GM04504 (cell line): ENCODE measurements around the gene TTLL6.
"Not testable (repeated sequence)": the region's sequence is repeated elsewhere in the genome, so short reads cannot be mapped to it uniquely, and the experiment has no call there.

ENCODE experiments used
- DNase-seq: peaks from one replicate; pipeline ENCODE4 v3.0.0-alpha.2; 2012; ENCODE audit warnings: low read depth

Gene TTLL6

GRCh38 chr17:48816774-48817590 is at the start of gene TTLL6:
TSS of gene TTLL6 (minus strand) at chr17:48817229. CDS start at chr17:48817072, 157 bp downstream.
- DNase-seq, result no peak

GRCh38 chr17:48860456-48860855 is 43.4 kb upstream of the TTLL6 start:
- DNase-seq, result no peak

- no peak for DNase-seq
These were observed 43.0 kb upstream of the TTLL6 start for GRCh38 chr17:48860034-48860433.

- no peak for DNase-seq
These were observed 39.2 kb upstream of the TTLL6 start for GRCh38 chr17:48856122-48856821.

GRCh38 chr17:48854774-48855476 is 37.9 kb upstream of the TTLL6 start:
- no peak for DNase-seq

GRCh38 chr17:48850792-48851323 is 33.8 kb upstream of the TTLL6 start:
- no peak for DNase-seq

GRCh38 chr17:48843187-48843900 is 26.3 kb upstream of the TTLL6 start:
- DNase-seq, result no peak

- no peak for DNase-seq
These were observed 25.7 kb upstream of the TTLL6 start for GRCh38 chr17:48842746-48843145.

- peak; percentile 55 for DNase-seq
These were observed 24.4 kb upstream of the TTLL6 start for GRCh38 chr17:48841395-48841831.

GRCh38 chr17:48840441-48840840 is 23.4 kb upstream of the TTLL6 start:
- no peak for DNase-seq

- DNase-seq, result not testable (repeated sequence)
These were observed 20.4 kb upstream of the TTLL6 start for GRCh38 chr17:48837458-48837857.

GRCh38 chr17:48835971-48836370 is 18.9 kb upstream of the TTLL6 start:
- no peak for DNase-seq

- DNase-seq, result no peak
These were observed 17.9 kb upstream of the TTLL6 start for GRCh38 chr17:48834973-48835372.

- no peak for DNase-seq
These were observed 14.5 kb upstream of the TTLL6 start for GRCh38 chr17:48831549-48831883.

GRCh38 chr17:48830840-48831548 is 14.0 kb upstream of the TTLL6 start, which contains the start of gene CALCOCO2:
TSS of gene CALCOCO2 (plus strand) at chr17:48831035. CDS start at chr17:48841708, 10,673 bp downstream.
- DNase-seq, result peak; percentile 86

GRCh38 chr17:48825446-48826381 is 8.7 kb upstream of the TTLL6 start:
- DNase-seq, result no peak

GRCh38 chr17:48820936-48821335 is 3.9 kb upstream of the TTLL6 start:
- not testable (repeated sequence) for DNase-seq

- DNase-seq, result no peak
These were observed 2.4 kb upstream of the TTLL6 start for GRCh38 chr17:48819466-48819865.

GRCh38 chr17:48818361-48818841 is 1.4 kb upstream of the TTLL6 start:
- no peak for DNase-seq

GRCh38 chr17:48816438-48816773 is 623 bp downstream of the TTLL6 start:
- no peak for DNase-seq
